Neural cell (in vitro differentiated cells): ENCODE measurements around the gene PRKCQ. TPM values are rescaled to one million over a fixed set of nuclear protein-coding genes. Genes with fewer than 3 reads are reported as not detected.

Experiments
- H2AFZ ChIP-seq: fragments of 200-600, 300-800 bp; sonication (generic), shearing (Covaris generic); 2 replicates; pipeline ENCODE4 v1.6.0; 2014; ENCODE audit warnings: low read depth, mild to moderate bottlenecking, antibody characterized with exemption, low read length, moderate library complexity
- H3F3A ChIP-seq: fragments of 200-600 bp; shearing (Covaris generic); 2 replicates; pipeline ENCODE4 v1.6.1; 2016; ENCODE audit warnings: mild to moderate bottlenecking, moderate library complexity, mixed read lengths, antibody characterized with exemption, low read length; ENCODE audit not compliant: insufficient read depth, poor library complexity, severe bottlenecking
- H3K27ac ChIP-seq: fragments of 200-600, 300-800 bp; sonication (generic), shearing (Covaris generic); 2 replicates; pipeline ENCODE4 v1.5.1; 2014; ENCODE audit warnings: mild to moderate bottlenecking, low read length, moderate library complexity
- H3K27me3 ChIP-seq: fragments of 300-800, 200-600 bp; sonication (generic), shearing (Covaris generic); 2 replicates; pipeline ENCODE4 v1.6.0; 2014; ENCODE audit warnings: mild to moderate bottlenecking, low read depth, low read length, moderate library complexity; ENCODE audit not compliant: insufficient read depth
- H3K36me3 ChIP-seq: fragments of 300-800, 200-600 bp; sonication (generic), shearing (Covaris generic); 2 replicates; pipeline ENCODE4 v1.5.1; 2014; ENCODE audit warnings: mild to moderate bottlenecking, antibody characterized with exemption, low read length, moderate library complexity; ENCODE audit not compliant: insufficient read depth
- H3K4me2 ChIP-seq: fragments of 300-800, 200-600 bp; sonication (generic), shearing (Covaris generic); 2 replicates; pipeline ENCODE4 v1.6.0; 2014; ENCODE audit warnings: mild to moderate bottlenecking, low read length
- H3K4me3 ChIP-seq: fragments of 300-800, 200-600 bp; sonication (generic), shearing (Covaris generic); 2 replicates; pipeline ENCODE4 v1.5.1; 2014; ENCODE audit warnings: mild to moderate bottlenecking, low read length, moderate library complexity
- H3K79me2 ChIP-seq: fragments of 200-600 bp; shearing (Covaris generic); replicated peaks from 2 replicates; pipeline ENCODE4 v1.6.0; 2014; ENCODE audit warnings: mild to moderate bottlenecking, low read length, moderate library complexity; ENCODE audit not compliant: insufficient read depth
- H3K9ac ChIP-seq: fragments of 300-800, 200-600 bp; sonication (generic), shearing (Covaris generic); 2 replicates; pipeline ENCODE4 v1.6.1; 2016; ENCODE audit warnings: mild to moderate bottlenecking, low read length, mixed read lengths
- H3K9me2 ChIP-seq: fragments of 200-600 bp; shearing (Covaris generic); 2 replicates; pipeline ENCODE4 v1.6.1; 2016; ENCODE audit warnings: mild to moderate bottlenecking, low read length, mixed read lengths; ENCODE audit not compliant: insufficient read depth
- H3K9me3 ChIP-seq: fragments of 200-600, 300-800 bp; sonication (generic), shearing (Covaris generic); 2 replicates; pipeline ENCODE4 v1.6.1; 2016; ENCODE audit warnings: mild to moderate bottlenecking, mixed run types, low read length, moderate library complexity, mixed read lengths
- H4K20me1 ChIP-seq: fragments of 200-600 bp; shearing (Covaris generic); 2 replicates; pipeline ENCODE4 v1.6.1; 2016; ENCODE audit warnings: mild to moderate bottlenecking, mixed run types; ENCODE audit not compliant: insufficient read depth
- CTCF ChIP-seq: fragments of 450-650 bp; IDR thresholded peaks from 2 replicates; pipeline ENCODE4 v1.5.1; 2014; ENCODE audit warnings: antibody characterized with exemption, mild to moderate bottlenecking, moderate library complexity; ENCODE audit not compliant: poor library complexity, severe bottlenecking
- EP300 ChIP-seq: fragments of 450-650 bp; conservative IDR thresholded peaks from 2 replicates; pipeline ENCODE4 v1.6.1; 2014; ENCODE audit warnings: antibody characterized with exemption, mild to moderate bottlenecking, moderate library complexity; ENCODE audit not compliant: poor library complexity, severe bottlenecking
- EZH2 ChIP-seq: fragments of 200-600, 300-800 bp; shearing (Covaris generic), sonication (generic); IDR thresholded peaks from 2 replicates; pipeline ENCODE4 v1.6.1; 2014; ENCODE audit warnings: antibody characterized with exemption, low read length, borderline replicate concordance, mild to moderate bottlenecking; ENCODE audit not compliant: insufficient read depth, poor library complexity, severe bottlenecking
- MXI1 ChIP-seq: fragments of 450-650 bp; conservative IDR thresholded peaks from 2 replicates; pipeline ENCODE4 v1.6.1; 2014; ENCODE audit warnings: antibody characterized with exemption, mild to moderate bottlenecking; ENCODE audit not compliant: poor library complexity, severe bottlenecking
- POLR2AphosphoS5 ChIP-seq: IDR thresholded peaks from 2 replicates; pipeline ENCODE4 v1.6.1; 2012
- RAD21 ChIP-seq: fragments of 450-650 bp; conservative IDR thresholded peaks from 2 replicates; pipeline ENCODE4 v1.6.1; 2014; ENCODE audit warnings: antibody characterized with exemption, mild to moderate bottlenecking, moderate library complexity
- REST ChIP-seq: IDR thresholded peaks from 2 replicates; pipeline ENCODE4 v1.6.1; 2012; ENCODE audit warnings: borderline replicate concordance
- SMC3 ChIP-seq: fragments of 450-650 bp; conservative IDR thresholded peaks from 2 replicates; pipeline ENCODE4 v1.6.1; 2014; ENCODE audit warnings: antibody characterized with exemption, mild to moderate bottlenecking, moderate library complexity; ENCODE audit not compliant: poor library complexity
- TAF1 ChIP-seq: IDR thresholded peaks from 2 replicates; pipeline ENCODE4 v1.6.1; 2012; ENCODE audit warnings: low read depth
- polyA plus RNA-seq: library from polyadenylated mRNA; depleted of rRNA; stranded (reverse); fragments of >200 nt; gene quantifications from 2 replicates; pipeline ENCODE4 v1.2.3, GENCODE V29; 2014

PRKCQ gene
- polyA plus RNA-seq, 1 donor from 2014 or later, result 0.61 TPM

- Histone ChIP-seq H3K9me2 (no peaks in the 10 kb centered on the region), H3K9ac (peak overlapping the region; percentile 57), H3K27me3 (peaks cover 11% of the 10 kb centered on the region), H3K9me3 (peaks cover 4% of the 10 kb centered on the region), H3K27ac (no peak overlapping the region), H3K4me2 (peak overlapping the region; percentile 32), H4K20me1 (no peaks in the 10 kb centered on the region), H3K36me3 (no peaks in the 10 kb centered on the region), H3K4me3 (peak overlapping the region; percentile 73), H3K79me2 (no peaks in the 10 kb centered on the region), H3F3A (no peaks in the 10 kb centered on the region), H2AFZ (no peak overlapping the region)
- TF ChIP-seq SMC3, result no peak
- TF ChIP-seq CTCF, result no peak
- no peak for TF ChIP-seq RAD21
- no peak for TF ChIP-seq TAF1
- no peak for TF ChIP-seq EZH2
- TF ChIP-seq POLR2AphosphoS5, result no peak
- TF ChIP-seq EP300, result no peak
- TF ChIP-seq MXI1, result no peak
- TF ChIP-seq REST, result no peak
These were observed 733 bp downstream of the PRKCQ start for GRCh38 chr10:6579183-6579903.

- no peak overlapping the region for H3K4me2 ChIP-seq
- no peaks in the 10 kb centered on the region for H3K36me3 ChIP-seq
- no peak overlapping the region for H3K27ac ChIP-seq
- peaks cover 4% of the 10 kb centered on the region for H3K9me3 ChIP-seq
- no peak overlapping the region for H3K9ac ChIP-seq
- H3F3A ChIP-seq, result no peaks in the 10 kb centered on the region
- H3K4me3 ChIP-seq, result no peak overlapping the region
- H4K20me1 ChIP-seq, result no peaks in the 10 kb centered on the region
- no peak for TF ChIP-seq POLR2AphosphoS5
- no peak for TF ChIP-seq TAF1
- no peak for TF ChIP-seq SMC3
- no peak for TF ChIP-seq CTCF
- no peak for TF ChIP-seq MXI1
- no peak for TF ChIP-seq EZH2
- no peak for TF ChIP-seq RAD21
- TF ChIP-seq REST, result no peak
- TF ChIP-seq EP300, result no peak
- no peaks in the 10 kb centered on the region for H3K9me2 ChIP-seq
- peaks cover 11% of the 10 kb centered on the region for H3K27me3 ChIP-seq
- no peaks in the 10 kb centered on the region for H3K79me2 ChIP-seq
- no peak overlapping the region for H2AFZ ChIP-seq
These were observed 1.3 kb downstream of the PRKCQ start for GRCh38 chr10:6578795-6579182.
